ENCODE results near the gene DCT. TPM values are rescaled to one million over a fixed set of nuclear protein-coding genes. Genes with fewer than 3 reads are reported as not detected.

The DCT gene
- total and polyA plus RNA-seq, 2 of the 8 experiments (the other 6 are each of a cell fraction or from before 2014, with no cell fraction given), result 0.02 TPM; not detected in 1

- H4K8ac ChIP-seq (ENCODE audit: extremely low read depth, insufficient read depth, low read length), result no peak overlapping the region
- ChIA-PET CTCF (ENCODE audit: partially characterized antibody) (no interaction called here), POLR2A (ENCODE audit: partially characterized antibody) (no interaction called here)
- no peaks in the 10 kb centered on the region for H3K23me2 ChIP-seq (ENCODE audit: low read depth, low read length)
- no peaks in the 10 kb centered on the region for H3K27me3 ChIP-seq (replicated peaks in 1 of 4; ENCODE audit: control insufficient read depth in 3 of 4, extremely low read depth in 1 of 4, insufficient read depth in 3 of 4, low read length in 3 of 4)
- FAIRE-seq, result no peak
- H4K91ac ChIP-seq (replicated peaks; ENCODE audit: insufficient read length, low read length), result no peak overlapping the region
- no peak overlapping the region for H2BK12ac ChIP-seq (ENCODE audit: low read depth, low read length)
- H3K9me3 ChIP-seq (ENCODE audit: insufficient read depth in 2 of 2, low read depth in 1 of 2, low read length in 1 of 2), result no peaks in the 10 kb centered on the region
- no peak overlapping the region for H3K4ac ChIP-seq (replicated peaks; ENCODE audit: insufficient read length, low read depth, low read length)
- H3K14ac ChIP-seq (ENCODE audit: insufficient read length), result no peak overlapping the region
- H2AFZ ChIP-seq (ENCODE audit: low read length), result peak overlapping the region; percentile 44; the same call in 1 of the 2 replicates
- no peak overlapping the region for H3K27ac ChIP-seq (ENCODE audit: low read depth, low read length)
- no peak overlapping the region for H4K5ac ChIP-seq (ENCODE audit: insufficient read length, low read depth, low read length)
- H4K20me1 ChIP-seq (replicated peaks in 1 of 2; ENCODE audit: control insufficient read depth in 1 of 2, insufficient read depth in 2 of 2, low read length in 2 of 2), result no peaks in the 10 kb centered on the region
- H2BK5ac ChIP-seq (ENCODE audit: low read depth, low read length), result no peak overlapping the region
- no peaks in the 10 kb centered on the region for H3K79me2 ChIP-seq (ENCODE audit: control insufficient read depth in 1 of 2, insufficient read depth in 2 of 2, low read length in 2 of 2)
- H3K56ac ChIP-seq (replicated peaks; ENCODE audit: insufficient read length, low read depth, low read length), result no peak overlapping the region
- no peak overlapping the region for H2BK15ac ChIP-seq (ENCODE audit: low read length)
- no peaks in the 10 kb centered on the region for H3K79me1 ChIP-seq (ENCODE audit: low read depth, low read length)
- 80% methylated on average over 1 of the region's 1 CpG; no CpG with 5 or more reads in 1 of the 2 experiments for WGBS, 2 experiments (ENCODE audit: extremely low coverage in 1 of 2, insufficient coverage in 1 of 2, insufficient read length in 1 of 2, insufficient replicate concordance in 2 of 2, low coverage in 1 of 2, low lambda C conversion rate in 2 of 2, missing lambda C conversion rate in 1 of 2)
- no peak overlapping the region for H2AK5ac ChIP-seq (ENCODE audit: low read depth, low read length)
- no peak overlapping the region for H3K18ac ChIP-seq (ENCODE audit: extremely low read depth, low read length)
- no peaks in the 10 kb centered on the region for H3K36me3 ChIP-seq (ENCODE audit: control insufficient read depth in 2 of 4, insufficient read depth in 4 of 4, low read length in 3 of 4)
- H3K9ac ChIP-seq (replicated peaks in 1 of 4; ENCODE audit: extremely low read depth in 1 of 4, low read depth in 3 of 4, low read length in 3 of 4), result no peak overlapping the region
- H3K4me1 ChIP-seq (replicated peaks in 1 of 4; ENCODE audit: control insufficient read depth in 3 of 4, insufficient read depth in 4 of 4, low read length in 3 of 4), result no peaks in the 10 kb centered on the region
- H3K4me2 ChIP-seq (ENCODE audit: insufficient read depth in 1 of 2, low read depth in 2 of 2, low read length in 2 of 2), result no peak overlapping the region
- no peak overlapping the region for H2BK120ac ChIP-seq (replicated peaks; ENCODE audit: low read depth, low read length)
- H3K23ac ChIP-seq (ENCODE audit: insufficient read length), result no peak overlapping the region
- H3K4me3 ChIP-seq (ENCODE audit: extremely low read depth in 1 of 4, insufficient read depth in 2 of 4, low read depth in 3 of 4, low read length in 4 of 4), result no peak overlapping the region
- H2BK20ac ChIP-seq (ENCODE audit: low read length), result no peak overlapping the region
- DNase-seq (ENCODE audit: low read depth in 1 of 2, low spot score in 2 of 2), result no peak
- TF ChIP-seq PHF8 (conservative IDR thresholded peaks at IDR 0.05; ENCODE audit: low read depth, low read length) (no peak), CREB1 (IDR thresholded peaks at IDR 0.05) (no peak), SIX5 (IDR thresholded peaks at IDR 0.05; ENCODE audit: low read depth, low read length) (no peak), POLR2A (IDR thresholded peaks at IDR 0.05; ENCODE audit: control extremely low read depth in 1 of 2, low read depth in 2 of 2, low read length in 2 of 2) (no peak), TCF12 (IDR thresholded peaks at IDR 0.05; ENCODE audit: low read depth, low read length) (no peak), ZNF274 (IDR thresholded peaks at IDR 0.05; ENCODE audit: borderline replicate concordance, extremely low read depth, low read length) (no peak), TEAD4 (IDR thresholded peaks at IDR 0.05; ENCODE audit: low read depth, low read length) (no peak), MAX (IDR thresholded peaks at IDR 0.05) (no peak), KDM4A (IDR thresholded peaks at IDR 0.05; ENCODE audit: low read depth, low read length, severe bottlenecking) (no peak), SUZ12 (IDR thresholded peaks at IDR 0.05; ENCODE audit: low read length) (no peak), EP300 (IDR thresholded peaks at IDR 0.05; ENCODE audit: borderline replicate concordance in 1 of 2, low read depth in 2 of 2, low read length in 2 of 2) (no peak), CTCF (IDR thresholded peaks at IDR 0.05; ENCODE audit: control extremely low read depth in 1 of 3, insufficient read depth in 1 of 3, low read depth in 1 of 3, low read length in 3 of 3) (no peak), CHD1 (IDR thresholded peaks at IDR 0.05; ENCODE audit: low read depth, low read length) (no peak)
Measured at GRCh38 chr13:94464771-94465170, 14.7 kb downstream of the DCT start.

All from H1 (cell line).